Measurements from ENCODE around the gene SLC9A7. TPM values are rescaled to one million over a fixed set of nuclear protein-coding genes. Genes with fewer than 3 reads are reported as not detected.

SLC9A7 gene
- total RNA-seq, 1 donor from 2014 or later: 3.5 TPM

GRCh38 chrX:46737462-46737861, 21.5 kb downstream of the SLC9A7 start:
- H3K4me3 Mint-ChIP-seq: no peak overlapping the region
- H3K4me1 ChIP-seq: no peaks in the 10 kb centered on the region
- H3K9me3 ChIP-seq (ENCODE audit: low read depth): peaks cover 35% of the 10 kb centered on the region
- no peaks in the 10 kb centered on the region for H4K20me1 ChIP-seq (ENCODE audit: low read depth)
- DNase-seq (ENCODE audit: low spot score): no peak
- H3K9ac ChIP-seq: no peak overlapping the region
- no peaks in the 10 kb centered on the region for H3K36me3 Mint-ChIP-seq
- H3K27ac Mint-ChIP-seq: no peak overlapping the region
- no peaks in the 10 kb centered on the region for H3K79me2 ChIP-seq (ENCODE audit: low read depth)
- H3K27me3 Mint-ChIP-seq (ENCODE audit: insufficient read depth, low read depth): no peaks in the 10 kb centered on the region
- no peaks in the 10 kb centered on the region for H3K4me1 Mint-ChIP-seq
- H3K9me3 Mint-ChIP-seq: peaks cover 12% of the 10 kb centered on the region
- no peaks in the 10 kb centered on the region for H3K27me3 ChIP-seq
- H2AFZ ChIP-seq (replicated peaks): no peak overlapping the region
- TF ChIP-seq EZH2phosphoT487 (IDR thresholded peaks at IDR 0.05) (no peak), EZH2 (IDR thresholded peaks at IDR 0.05) (no peak), CTCF (IDR thresholded peaks at IDR 0.05) (no peak)
- H3K4me2 ChIP-seq: no peak overlapping the region
- H3K4me3 ChIP-seq: no peak overlapping the region
- no peak overlapping the region for H3K27ac ChIP-seq
- H3K36me3 ChIP-seq: no peaks in the 10 kb centered on the region
- H3F3A ChIP-seq (ENCODE audit: low read depth): no peaks in the 10 kb centered on the region

GRCh38 chrX:46737041-46737440, 21.9 kb downstream of the SLC9A7 start:
- Histone ChIP-seq H3K4me2 (no peak overlapping the region), H3K9me3 (ENCODE audit: low read depth) (peaks cover 35% of the 10 kb centered on the region)

DNA sequence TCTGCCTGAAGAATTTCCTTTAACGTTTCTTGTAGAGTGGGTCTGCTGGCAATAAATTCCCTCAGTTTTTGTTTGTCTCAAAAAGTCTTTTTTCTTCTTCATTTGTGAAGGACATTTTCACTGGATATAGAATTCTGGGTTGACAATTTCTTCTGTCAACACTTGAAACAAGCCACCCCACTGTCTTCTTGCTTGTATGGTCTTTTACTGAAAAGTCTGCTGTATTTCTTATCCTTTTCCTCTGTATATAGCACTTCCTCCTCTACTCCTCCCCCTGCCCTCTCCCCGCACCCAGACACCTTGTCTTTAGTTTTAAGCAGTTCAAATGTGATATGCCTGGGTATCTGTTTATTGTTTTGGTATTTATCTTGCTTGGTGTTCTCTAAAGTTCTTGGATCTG, 23.3 kb downstream of the SLC9A7 start:
- Histone ChIP-seq H3K36me3 (no peaks in the 10 kb centered on the region), H3K27me3 (no peaks in the 10 kb centered on the region), H3F3A (ENCODE audit: low read depth) (no peaks in the 10 kb centered on the region), H3K9me3 (ENCODE audit: low read depth) (peaks cover 21% of the 10 kb centered on the region), H3K27ac (no peak overlapping the region), H3K4me3 (no peak overlapping the region), H3K4me1 (no peaks in the 10 kb centered on the region), H4K20me1 (ENCODE audit: low read depth) (no peaks in the 10 kb centered on the region), H3K4me2 (no peak overlapping the region), H3K9ac (no peak overlapping the region), H3K79me2 (ENCODE audit: low read depth) (no peaks in the 10 kb centered on the region), H2AFZ (replicated peaks) (no peak overlapping the region)
- TF ChIP-seq EZH2phosphoT487 (IDR thresholded peaks at IDR 0.05) (no peak), CTCF (IDR thresholded peaks at IDR 0.05) (no peak), EZH2 (IDR thresholded peaks at IDR 0.05) (no peak)
- Mint-ChIP-seq H3K9me3 (peaks cover 10% of the 10 kb centered on the region), H3K4me1 (no peaks in the 10 kb centered on the region), H3K36me3 (no peaks in the 10 kb centered on the region), H3K4me3 (no peak overlapping the region), H3K27ac (no peak overlapping the region), H3K27me3 (ENCODE audit: insufficient read depth, low read depth) (no peaks in the 10 kb centered on the region)
- no peak for DNase-seq (ENCODE audit: low spot score)

More at GRCh38 chrX:46737041-46737440, 21.9 kb downstream of the SLC9A7 start:
- H3K9ac ChIP-seq: no peak overlapping the region
- no peak for DNase-seq (ENCODE audit: low spot score)
- H4K20me1 ChIP-seq (ENCODE audit: low read depth): no peaks in the 10 kb centered on the region
- no peak overlapping the region for H2AFZ ChIP-seq (replicated peaks)
- peaks cover 12% of the 10 kb centered on the region for H3K9me3 Mint-ChIP-seq
- no peaks in the 10 kb centered on the region for H3K79me2 ChIP-seq (ENCODE audit: low read depth)
- no peaks in the 10 kb centered on the region for H3K4me1 Mint-ChIP-seq
- H3K27ac Mint-ChIP-seq: no peak overlapping the region
- H3K36me3 ChIP-seq: no peaks in the 10 kb centered on the region
- H3K36me3 Mint-ChIP-seq: no peaks in the 10 kb centered on the region
- H3K4me3 Mint-ChIP-seq: no peak overlapping the region
- TF ChIP-seq CTCF (IDR thresholded peaks at IDR 0.05) (no peak), EZH2 (IDR thresholded peaks at IDR 0.05) (no peak), EZH2phosphoT487 (IDR thresholded peaks at IDR 0.05) (no peak)
- H3K27ac ChIP-seq: no peak overlapping the region
- H3K27me3 Mint-ChIP-seq (ENCODE audit: insufficient read depth, low read depth): no peaks in the 10 kb centered on the region
- no peaks in the 10 kb centered on the region for H3K4me1 ChIP-seq
- no peaks in the 10 kb centered on the region for H3K27me3 ChIP-seq
- H3K4me3 ChIP-seq: no peak overlapping the region
- H3F3A ChIP-seq (ENCODE audit: low read depth): no peaks in the 10 kb centered on the region

Data from neural progenitor cell (in vitro differentiated cells).